ENCODE results near the gene CNTNAP5. TPM values are rescaled to one million over a fixed set of nuclear protein-coding genes. Genes with fewer than 3 reads are reported as not detected.

Gene CNTNAP5
- total and polyA plus RNA-seq, 2 of the 4 experiments (the other 2 are of a cell fraction) = not detected

GRCh38 chr2:124584615-124585014, 559.5 kb downstream of the CNTNAP5 start:
- Histone ChIP-seq H3K27me3 (ENCODE audit: control insufficient read depth, insufficient read depth, low read length) (no peaks in the 10 kb centered on the region), H2BK15ac (ENCODE audit: low read depth, low read length) (no peak overlapping the region), H3K18ac (ENCODE audit: low read depth, low read length) (no peak overlapping the region), H2BK5ac (ENCODE audit: low read depth, low read length, poor library complexity, severe bottlenecking) (no peak overlapping the region), H2AK5ac (ENCODE audit: low read depth, low read length) (no peak overlapping the region), H3K4me1 (ENCODE audit: control insufficient read depth, insufficient read depth, low read length) (no peaks in the 10 kb centered on the region), H3K4me2 (ENCODE audit: low read depth, low read length) (no peak overlapping the region), H3K4me3 (ENCODE audit: insufficient read depth, low read depth, low read length) (no peak overlapping the region), H3K9ac (ENCODE audit: low read depth, low read length) (no peak overlapping the region), H3K36me3 (ENCODE audit: control insufficient read depth, insufficient read depth, low read length) (no peaks in the 10 kb centered on the region), H2AK9ac (replicated peaks; ENCODE audit: low read depth, low read length, poor library complexity) (no peak overlapping the region), H3K4ac (ENCODE audit: low read depth, low read length) (no peak overlapping the region), H3K27ac (ENCODE audit: insufficient read depth, low read length) (no peak overlapping the region), H3K9me1 (ENCODE audit: insufficient read depth, low read length) (no peaks in the 10 kb centered on the region), H4K8ac (ENCODE audit: low read depth in 2 of 2, low read length in 2 of 2) (no peak overlapping the region), H3K14ac (replicated peaks; ENCODE audit: low read depth, low read length) (no peak overlapping the region), H2BK120ac (ENCODE audit: low read depth, low read length) (no peak overlapping the region), H3K56ac (ENCODE audit: extremely low read depth, insufficient read depth, low read length) (no peak overlapping the region), H4K5ac (ENCODE audit: low read depth, low read length) (no peak overlapping the region), H2BK20ac (ENCODE audit: low read depth, low read length) (no peak overlapping the region), H3K79me1 (ENCODE audit: low read depth in 1 of 2, low read length in 2 of 2) (no peaks in the 10 kb centered on the region), H4K20me1 (ENCODE audit: insufficient read depth, low read length) (no peaks in the 10 kb centered on the region), H2AFZ (replicated peaks; ENCODE audit: low read length, poor library complexity) (no peak overlapping the region), H3K9me3 (ENCODE audit: control insufficient read depth, insufficient read depth, low read length) (no peaks in the 10 kb centered on the region), H3K23ac (ENCODE audit: low read depth, low read length) (no peak overlapping the region), H4K91ac (ENCODE audit: insufficient read depth, low read depth, low read length) (no peak overlapping the region)
- ATAC-seq (ENCODE audit: low read depth) (no peak), DNase-seq (no peak)
- TF ChIP-seq CHD1 (IDR thresholded peaks at IDR 0.05; ENCODE audit: low read depth, low read length) = no peak
- no peak for TF ChIP-seq SMC3 (IDR thresholded peaks at IDR 0.05; ENCODE audit: low read depth, low read length)
- no peak for TF ChIP-seq FOS (IDR thresholded peaks at IDR 0.05; ENCODE audit: low read depth, low read length)
- TF ChIP-seq ELK1 (IDR thresholded peaks at IDR 0.05; ENCODE audit: borderline replicate concordance, low read depth, low read length) = no peak
- no peak for TF ChIP-seq MXI1 (IDR thresholded peaks at IDR 0.05; ENCODE audit: borderline replicate concordance, low read depth, low read length)
- no peak for TF ChIP-seq MAFK (IDR thresholded peaks at IDR 0.05; ENCODE audit: low read depth, low read length)
- TF ChIP-seq USF2 (IDR thresholded peaks at IDR 0.05; ENCODE audit: low read depth, low read length) = no peak
- no peak for TF ChIP-seq RFX5 (IDR thresholded peaks at IDR 0.05; ENCODE audit: low read depth, low read length)
- no peak for TF ChIP-seq RAD21 (IDR thresholded peaks at IDR 0.05; ENCODE audit: low read length)
- TF ChIP-seq CTCF (conservative IDR thresholded peaks at IDR 0.05; ENCODE audit: low read depth, low read length) = no peak
- TF ChIP-seq MAZ (IDR thresholded peaks at IDR 0.05; ENCODE audit: borderline replicate concordance, low read depth, low read length) = no peak
- TF ChIP-seq POLR2A (IDR thresholded peaks at IDR 0.05; ENCODE audit: low read depth, low read length) = no peak
- no peak for TF ChIP-seq BHLHE40 (IDR thresholded peaks at IDR 0.05; ENCODE audit: low read depth, low read length)
- no peak for TF ChIP-seq RCOR1 (IDR thresholded peaks at IDR 0.05; ENCODE audit: insufficient replicate concordance, low read length)
- no TSS peak for BruUV-seq (replicated peaks)
- dilution Hi-C loops (cut with HindIII; ENCODE audit: low sequenced_read_pairs, unreplicated experiment) = no loop called here
- in situ Hi-C loops (cut with MboI; ENCODE audit: low sequenced_read_pairs) = no loop called here
- WGBS, 2 experiments (ENCODE audit: extremely low coverage in 2 of 2, insufficient read length in 1 of 2) = no CpG with 5 or more reads among the region's 4 CpGs
- intact Hi-C loops (cut with micrococcal nuclease) = no loop called here
- ChIA-PET POLR2A (ENCODE audit: unreplicated experiment) (no interaction called here), CTCF (interaction anchor here (1.1 kb wide), 1 partner anchor 138 kb away, joined by 3 read pairs; no protein-coding TSS in a partner anchor)

Data from IMR-90 (cell line).